Muscle layer of duodenum (tissue), 2 donors: ENCODE results near the gene NDUFB1.

ENCODE experiments used
- H3K27ac ChIP-seq: one replicate; pipeline ENCODE4 v1.7.0; 2013; ENCODE audit warnings: mild to moderate bottlenecking, low read length
- H3K27me3 ChIP-seq: one replicate; pipeline ENCODE4 v1.7.0; 2013; ENCODE audit warnings: low read depth, mild to moderate bottlenecking, control low read depth, low read length
- H3K36me3 ChIP-seq, 2 donors: one replicate each; pipeline ENCODE4 v1.7.0; 2013; ENCODE audit warnings: low read length in 2 of 2, control low read depth in 1 of 2, mild to moderate bottlenecking in 1 of 2; ENCODE audit not compliant: insufficient read depth in 2 of 2, control insufficient read depth in 1 of 2
- H3K4me1 ChIP-seq, 2 donors: one replicate each; pipeline ENCODE4 v1.7.0; 2013; ENCODE audit warnings: low read length in 2 of 2, mild to moderate bottlenecking in 2 of 2, control low read depth in 1 of 2, moderate library complexity in 1 of 2; ENCODE audit not compliant: insufficient read depth in 2 of 2, control insufficient read depth in 1 of 2
- H3K4me3 ChIP-seq, 2 donors: one replicate each; pipeline ENCODE4 v1.7.0; 2013; ENCODE audit warnings: low read length in 2 of 2, low read depth in 1 of 2, mild to moderate bottlenecking in 1 of 2
- H3K9me3 ChIP-seq, 2 donors: one replicate each; pipeline ENCODE4 v1.7.0; 2013; ENCODE audit warnings: low read length in 2 of 2, control low read depth in 1 of 2, mild to moderate bottlenecking in 1 of 2; ENCODE audit not compliant: control insufficient read depth in 1 of 2
- donor health status: healthy.

Gene NDUFB1

GRCh38 chr14:92121670-92122350 is at the start of gene NDUFB1, which contains the start of gene CPSF2:
Gene NDUFB1, minus strand, starts transcription at chr14:92121706. Its CDS starts 4,069 bp downstream, at chr14:92117637.
Gene CPSF2, plus strand, starts transcription at chr14:92121969. Its CDS starts 9,016 bp downstream, at chr14:92130985.
- peak within 1 kb of the TSS; percentile 93 to 95 for H3K4me3 ChIP-seq
- peak within 1 kb of the TSS; percentile 96 for H3K27ac ChIP-seq
- no peaks in the 10 kb centered on the region for H3K9me3 ChIP-seq
- no peaks in the 10 kb centered on the region for H3K27me3 ChIP-seq
- peaks cover 2 to 6% of the 10 kb centered on the region in 2 donors for H3K36me3 ChIP-seq
- peaks cover 11 to 31% of the 10 kb centered on the region in 2 donors for H3K4me1 ChIP-seq

GRCh38 chr14:92164958-92165357 is 43.5 kb upstream of the NDUFB1 start:
- H3K4me3 ChIP-seq = no peak overlapping the region
- no peak overlapping the region for H3K27ac ChIP-seq
- H3K27me3 ChIP-seq = no peaks in the 10 kb centered on the region
- H3K9me3 ChIP-seq = no peaks in the 10 kb centered on the region
- no peaks in the 10 kb centered on the region for H3K4me1 ChIP-seq
- peaks cover 42 to 48% of the 10 kb centered on the region in 2 donors for H3K36me3 ChIP-seq

GRCh38 chr14:92161521-92161920 is 40.0 kb upstream of the NDUFB1 start:
- no peaks in the 10 kb centered on the region for H3K9me3 ChIP-seq
- H3K4me1 ChIP-seq = no peaks in the 10 kb centered on the region
- no peaks in the 10 kb centered on the region for H3K27me3 ChIP-seq
- peaks cover 59 to 61% of the 10 kb centered on the region in 2 donors for H3K36me3 ChIP-seq
- no peak overlapping the region for H3K27ac ChIP-seq
- no peak overlapping the region for H3K4me3 ChIP-seq

GRCh38 chr14:92160619-92161018 is 39.1 kb upstream of the NDUFB1 start:
- Histone ChIP-seq H3K27me3 (no peaks in the 10 kb centered on the region), H3K36me3 (peaks cover 63 to 65% of the 10 kb centered on the region in 2 donors), H3K4me1 (no peaks in the 10 kb centered on the region), H3K27ac (no peak overlapping the region), H3K9me3 (no peaks in the 10 kb centered on the region), H3K4me3 (no peak overlapping the region)

GRCh38 chr14:92154283-92154942 is 32.9 kb upstream of the NDUFB1 start:
- no peak overlapping the region for H3K4me3 ChIP-seq
- no peaks in the 10 kb centered on the region for H3K4me1 ChIP-seq
- H3K27me3 ChIP-seq = no peaks in the 10 kb centered on the region
- no peaks in the 10 kb centered on the region for H3K9me3 ChIP-seq
- H3K36me3 ChIP-seq = peaks cover 29 to 35% of the 10 kb centered on the region in 2 donors
- no peak overlapping the region for H3K27ac ChIP-seq

GRCh38 chr14:92153581-92153980 is 32.1 kb upstream of the NDUFB1 start:
- Histone ChIP-seq H3K27ac (no peak overlapping the region), H3K4me1 (no peaks in the 10 kb centered on the region), H3K36me3 (peaks cover 26 to 33% of the 10 kb centered on the region in 2 donors), H3K4me3 (no peak overlapping the region), H3K9me3 (no peaks in the 10 kb centered on the region), H3K27me3 (no peaks in the 10 kb centered on the region)

GRCh38 chr14:92144708-92145107 is 23.2 kb upstream of the NDUFB1 start:
- H3K9me3 ChIP-seq = no peaks in the 10 kb centered on the region
- H3K27ac ChIP-seq = no peak overlapping the region
- no peaks in the 10 kb centered on the region for H3K4me1 ChIP-seq
- peaks cover 56 to 78% of the 10 kb centered on the region in 2 donors for H3K36me3 ChIP-seq
- H3K4me3 ChIP-seq = no peak overlapping the region
- H3K27me3 ChIP-seq = no peaks in the 10 kb centered on the region

GRCh38 chr14:92143962-92144361 is 22.5 kb upstream of the NDUFB1 start:
- Histone ChIP-seq H3K27me3 (no peaks in the 10 kb centered on the region), H3K4me1 (no peaks in the 10 kb centered on the region), H3K27ac (no peak overlapping the region), H3K9me3 (no peaks in the 10 kb centered on the region), H3K36me3 (peaks cover 54 to 74% of the 10 kb centered on the region in 2 donors), H3K4me3 (no peak overlapping the region)

- H3K4me1 ChIP-seq = no peaks in the 10 kb centered on the region
- no peak overlapping the region for H3K4me3 ChIP-seq
- H3K36me3 ChIP-seq = peaks cover 52 to 78% of the 10 kb centered on the region in 2 donors
- no peak overlapping the region for H3K27ac ChIP-seq
- H3K9me3 ChIP-seq = no peaks in the 10 kb centered on the region
- no peaks in the 10 kb centered on the region for H3K27me3 ChIP-seq
These were observed 21.8 kb upstream of the NDUFB1 start for GRCh38 chr14:92143309-92143708.

GRCh38 chr14:92135269-92135668 is 13.8 kb upstream of the NDUFB1 start:
- H3K27ac ChIP-seq = no peak overlapping the region
- H3K9me3 ChIP-seq = no peaks in the 10 kb centered on the region
- no peaks in the 10 kb centered on the region for H3K4me1 ChIP-seq
- no peaks in the 10 kb centered on the region for H3K27me3 ChIP-seq
- H3K4me3 ChIP-seq = no peak overlapping the region
- peaks cover 35 to 55% of the 10 kb centered on the region in 2 donors for H3K36me3 ChIP-seq

- no peak overlapping the region for H3K4me3 ChIP-seq
- peaks cover 39 to 53% of the 10 kb centered on the region in 2 donors for H3K36me3 ChIP-seq
- H3K4me1 ChIP-seq = no peaks in the 10 kb centered on the region
- no peaks in the 10 kb centered on the region for H3K9me3 ChIP-seq
- no peak overlapping the region for H3K27ac ChIP-seq
- no peaks in the 10 kb centered on the region for H3K27me3 ChIP-seq
These were observed 12.9 kb upstream of the NDUFB1 start for GRCh38 chr14:92134456-92134855.
